Activated naive CD8-positive, alpha-beta T cell treated with anti-CD3 and anti-CD28 coated beads for 36 hours (primary cell): ENCODE results near the gene FOXA1. TPM values are rescaled to one million over a fixed set of nuclear protein-coding genes. Genes with fewer than 3 reads are reported as not detected.

Experiments
- DNase-seq: peaks from one replicate; pipeline ENCODE4 v3.0.0; 2021
- H3K27ac Mint-ChIP-seq: one replicate; pipeline ENCODE4 v1.8.0; 2022; ENCODE audit warnings: mild to moderate bottlenecking, moderate library complexity, mixed read lengths
- H3K27me3 Mint-ChIP-seq: one replicate; pipeline ENCODE4 v1.8.0; 2022; ENCODE audit warnings: mild to moderate bottlenecking, mixed read lengths
- H3K36me3 Mint-ChIP-seq: one replicate; pipeline ENCODE4 v1.8.0; 2021; ENCODE audit warnings: mild to moderate bottlenecking, mixed read lengths
- H3K4me1 Mint-ChIP-seq: one replicate; pipeline ENCODE4 v1.8.0; 2021; ENCODE audit warnings: mixed read lengths
- H3K4me3 Mint-ChIP-seq: one replicate; pipeline ENCODE4 v1.8.0; 2022; ENCODE audit warnings: mild to moderate bottlenecking, moderate library complexity, mixed read lengths
- H3K9me3 Mint-ChIP-seq: one replicate; pipeline ENCODE4 v1.8.0; 2022; ENCODE audit warnings: mixed read lengths
- total RNA-seq, 2 experiments: library from RNA; stranded (reverse); gene quantifications; one replicate each; pipeline ENCODE4 v1.2.3, GENCODE V29; 2021

The FOXA1 gene
- total RNA-seq, 2 experiments from 2014 or later: not detected

DNA sequence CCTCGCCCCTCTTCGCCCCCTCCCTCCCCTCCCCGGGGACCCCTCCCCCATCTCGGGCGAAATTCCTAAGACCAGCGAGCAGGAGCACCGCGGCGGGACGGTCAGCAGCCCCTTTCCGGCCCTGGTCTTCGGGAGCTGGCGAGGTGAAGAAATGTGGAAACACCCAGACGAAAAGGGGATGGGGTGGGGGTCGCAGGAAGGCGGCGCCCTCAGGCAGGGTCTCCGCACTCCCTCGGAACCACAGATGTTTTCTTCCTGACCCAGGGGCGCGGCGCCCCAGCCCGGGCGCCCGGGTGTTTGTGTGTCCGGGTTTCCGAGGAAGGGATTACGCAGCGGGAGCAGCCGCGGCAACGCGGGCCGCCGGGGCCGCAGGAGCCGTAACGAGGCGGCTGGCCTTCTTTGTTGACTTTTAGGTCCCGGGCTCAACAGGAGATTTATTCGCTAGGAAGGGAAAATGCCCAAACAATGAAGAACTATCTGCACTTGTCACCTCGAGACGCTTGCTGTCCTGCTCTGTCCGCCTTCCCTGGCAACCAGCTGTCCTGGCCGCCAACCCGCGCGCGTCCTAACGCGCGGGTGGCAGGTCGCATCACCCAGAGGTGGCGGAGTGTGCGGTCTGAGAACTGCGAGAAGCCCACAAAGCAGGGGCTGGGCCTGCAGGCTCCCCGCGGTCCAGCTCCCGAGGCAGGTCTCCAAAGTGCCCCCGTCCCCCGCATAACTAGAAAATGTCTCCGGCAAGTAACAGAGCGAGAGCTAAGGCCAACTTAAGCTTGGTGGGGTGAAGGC is 7.0 kb downstream of the FOXA1 start:
- no peak overlapping the region for H3K27ac Mint-ChIP-seq
- H3K4me3 Mint-ChIP-seq: no peak overlapping the region
- peaks cover 11% of the 10 kb centered on the region for H3K36me3 Mint-ChIP-seq
- H3K27me3 Mint-ChIP-seq: peaks cover 86% of the 10 kb centered on the region
- peaks cover 18% of the 10 kb centered on the region for H3K9me3 Mint-ChIP-seq
- no peaks in the 10 kb centered on the region for H3K4me1 Mint-ChIP-seq
- no peak for DNase-seq

DNA sequence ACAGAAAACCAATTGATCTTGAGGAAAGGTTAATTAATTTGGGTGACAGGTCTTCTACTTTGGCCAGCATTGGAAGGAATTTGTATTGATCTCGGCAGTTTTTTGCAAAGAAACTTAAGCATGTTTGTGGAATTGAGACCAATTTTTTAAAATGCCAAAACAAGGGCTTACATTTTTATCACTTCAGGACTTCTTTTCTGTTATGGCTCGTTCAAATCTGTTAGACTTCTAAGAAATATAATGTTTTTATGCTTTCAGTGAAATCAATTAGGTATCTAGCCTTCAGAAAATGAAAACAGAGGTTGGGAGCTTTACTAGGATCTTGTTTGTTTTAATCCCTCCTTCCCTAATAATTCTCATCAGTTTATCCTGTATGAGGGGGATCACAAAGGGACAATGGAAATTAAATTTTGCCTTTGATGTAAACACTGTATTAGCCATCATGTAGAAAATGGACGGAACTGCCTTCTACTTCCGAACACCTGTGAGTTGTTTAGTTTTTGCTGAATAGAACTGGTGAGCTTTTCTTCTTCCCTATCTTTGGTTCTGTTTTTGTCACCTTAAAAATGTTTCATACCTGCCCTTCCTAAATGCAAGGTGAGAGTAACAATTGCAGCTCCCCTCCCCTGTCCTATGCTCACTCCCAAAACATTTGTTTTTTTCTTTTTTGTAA is 7.8 kb downstream of the FOXA1 start:
- H3K27me3 Mint-ChIP-seq: peaks cover 84% of the 10 kb centered on the region
- peaks cover 5% of the 10 kb centered on the region for H3K36me3 Mint-ChIP-seq
- no peak overlapping the region for H3K27ac Mint-ChIP-seq
- H3K9me3 Mint-ChIP-seq: peaks cover 15% of the 10 kb centered on the region
- H3K4me1 Mint-ChIP-seq: no peaks in the 10 kb centered on the region
- no peak for DNase-seq
- H3K4me3 Mint-ChIP-seq: no peak overlapping the region

DNA sequence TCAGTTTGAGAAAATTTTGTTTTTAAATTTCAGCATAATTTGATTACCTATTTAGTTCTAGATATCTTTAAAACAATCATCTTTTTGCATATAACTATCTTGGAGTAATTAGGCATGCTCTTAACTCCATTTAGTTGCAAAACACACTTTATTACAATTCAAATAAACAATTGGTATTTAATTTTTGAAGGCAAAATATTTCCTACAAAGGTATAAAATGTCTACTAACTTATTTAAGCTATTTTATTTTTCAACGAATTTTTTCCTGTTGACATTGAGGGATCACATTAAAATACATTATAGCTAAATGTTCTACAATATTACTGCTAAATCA is 8.3 kb downstream of the FOXA1 start:
- no peaks in the 10 kb centered on the region for H3K4me1 Mint-ChIP-seq
- H3K4me3 Mint-ChIP-seq: no peak overlapping the region
- H3K27me3 Mint-ChIP-seq: peaks cover 79% of the 10 kb centered on the region
- H3K9me3 Mint-ChIP-seq: peaks cover 15% of the 10 kb centered on the region
- no peak for DNase-seq
- no peak overlapping the region for H3K27ac Mint-ChIP-seq
- peaks cover 5% of the 10 kb centered on the region for H3K36me3 Mint-ChIP-seq

DNA sequence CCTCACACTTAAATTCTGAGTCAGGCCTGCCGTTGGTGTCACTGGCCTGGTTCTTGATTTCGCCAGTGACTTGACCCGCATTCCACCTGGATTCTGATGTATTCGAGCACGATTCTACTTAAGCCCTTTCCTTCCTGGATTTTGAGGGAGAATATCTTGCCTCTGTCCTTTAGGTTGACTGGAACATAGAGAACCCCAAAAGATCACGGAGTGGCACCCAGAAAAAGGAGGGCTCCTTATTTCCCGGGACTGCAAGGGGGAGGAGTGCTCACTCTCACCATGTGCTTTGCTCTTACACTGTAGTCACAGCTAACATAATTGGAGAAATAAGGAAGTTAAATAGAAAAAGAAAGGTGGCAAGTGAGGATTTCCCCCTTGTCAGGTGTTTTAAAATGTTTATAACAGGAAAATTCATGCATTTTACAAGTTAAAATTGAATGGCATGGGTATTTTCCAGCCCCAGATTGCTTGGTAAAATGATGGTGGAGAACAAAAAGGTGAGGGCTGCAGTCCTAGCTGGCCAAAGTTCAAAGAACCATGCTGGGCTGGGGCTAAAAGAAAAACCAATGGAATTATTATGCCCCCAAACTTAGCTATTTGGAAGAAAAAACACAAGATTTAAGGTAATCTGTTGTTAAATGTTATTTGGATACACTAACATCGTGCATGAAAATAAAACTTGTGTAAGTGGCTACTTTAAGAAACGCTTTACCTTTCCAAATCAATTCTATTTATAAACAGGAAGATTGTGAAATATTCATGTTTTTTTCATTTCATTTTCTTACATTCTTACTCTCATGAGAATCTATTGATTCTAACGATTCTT is 8.9 kb downstream of the FOXA1 start:
- H3K27me3 Mint-ChIP-seq: peaks cover 79% of the 10 kb centered on the region

DNA sequence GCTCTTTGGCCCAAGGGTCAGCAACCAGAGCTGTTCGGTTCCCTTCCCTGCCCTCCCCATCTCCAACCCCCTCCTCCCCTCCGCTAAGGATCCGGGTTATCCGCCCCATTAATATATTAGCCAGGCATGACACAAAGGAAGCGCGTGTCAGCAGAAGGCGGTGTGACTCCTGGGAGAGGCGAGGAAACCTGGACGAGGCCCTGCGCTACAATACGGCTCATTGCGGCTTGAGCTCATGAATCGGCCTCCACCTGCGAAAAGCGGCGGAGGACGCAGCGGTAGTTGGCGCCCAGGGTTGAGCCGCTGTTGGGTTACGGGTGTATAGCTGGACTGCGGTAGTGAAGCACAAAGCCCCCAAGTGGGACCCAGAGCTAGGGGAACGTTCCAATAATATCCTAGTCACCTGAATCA is 9.9 kb downstream of the FOXA1 start:
- Mint-ChIP-seq H3K4me1 (no peaks in the 10 kb centered on the region), H3K36me3 (no peaks in the 10 kb centered on the region), H3K27me3 (peaks cover 73% of the 10 kb centered on the region), H3K9me3 (peaks cover 12% of the 10 kb centered on the region), H3K4me3 (no peak overlapping the region), H3K27ac (no peak overlapping the region)
- no peak for DNase-seq

More for the DNA sequence above, 8.9 kb downstream of the FOXA1 start:
- Mint-ChIP-seq H3K9me3 (peaks cover 15% of the 10 kb centered on the region), H3K27ac (no peak overlapping the region), H3K4me3 (no peak overlapping the region), H3K36me3 (peaks cover 2% of the 10 kb centered on the region), H3K4me1 (no peaks in the 10 kb centered on the region)
- no peak for DNase-seq

DNA sequence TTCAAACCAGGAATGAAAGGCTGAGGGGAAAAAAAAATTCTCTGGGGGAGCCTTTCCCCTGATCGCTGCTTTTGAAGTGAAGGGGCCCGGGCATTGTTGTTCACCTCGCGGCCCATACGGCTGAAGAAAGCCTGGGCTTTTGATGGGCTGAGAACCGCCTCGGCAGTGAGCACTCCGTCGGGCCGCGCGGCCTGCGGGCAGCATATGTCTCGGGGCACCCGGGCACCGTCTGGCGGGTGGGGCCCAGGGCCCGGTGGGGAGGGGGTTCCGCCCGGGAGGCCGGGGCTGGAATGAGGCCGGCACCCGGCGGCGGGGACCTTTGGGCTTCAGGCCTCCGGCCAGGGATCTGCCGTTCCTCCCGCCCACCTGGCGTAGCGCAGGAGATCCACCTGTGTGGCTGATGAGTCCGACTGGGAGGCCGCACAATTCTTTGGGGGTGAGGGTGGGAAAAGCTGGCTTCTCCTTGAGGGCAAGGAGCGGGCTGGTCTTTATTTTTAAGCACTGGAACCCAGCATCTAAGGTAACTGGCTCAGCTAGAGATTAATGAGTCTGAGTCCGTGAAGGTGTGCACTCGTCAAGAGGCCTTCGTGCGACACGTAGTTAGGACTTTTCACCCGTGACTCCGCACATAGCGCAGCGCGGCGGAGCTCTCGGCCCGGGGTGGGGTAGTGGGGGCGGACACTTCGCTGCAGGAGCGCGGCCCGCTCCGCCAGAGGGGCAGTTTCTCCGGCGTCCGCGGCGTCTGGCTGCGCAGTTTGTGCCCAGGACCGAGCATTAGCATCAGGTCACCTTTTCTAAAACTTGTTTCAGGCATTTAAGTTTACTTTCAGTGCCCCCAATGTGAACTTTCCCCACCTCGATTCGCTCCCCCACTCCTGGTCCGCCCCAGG is 10.6 kb downstream of the FOXA1 start:
- H3K27me3 Mint-ChIP-seq: peaks cover 68% of the 10 kb centered on the region

DNA sequence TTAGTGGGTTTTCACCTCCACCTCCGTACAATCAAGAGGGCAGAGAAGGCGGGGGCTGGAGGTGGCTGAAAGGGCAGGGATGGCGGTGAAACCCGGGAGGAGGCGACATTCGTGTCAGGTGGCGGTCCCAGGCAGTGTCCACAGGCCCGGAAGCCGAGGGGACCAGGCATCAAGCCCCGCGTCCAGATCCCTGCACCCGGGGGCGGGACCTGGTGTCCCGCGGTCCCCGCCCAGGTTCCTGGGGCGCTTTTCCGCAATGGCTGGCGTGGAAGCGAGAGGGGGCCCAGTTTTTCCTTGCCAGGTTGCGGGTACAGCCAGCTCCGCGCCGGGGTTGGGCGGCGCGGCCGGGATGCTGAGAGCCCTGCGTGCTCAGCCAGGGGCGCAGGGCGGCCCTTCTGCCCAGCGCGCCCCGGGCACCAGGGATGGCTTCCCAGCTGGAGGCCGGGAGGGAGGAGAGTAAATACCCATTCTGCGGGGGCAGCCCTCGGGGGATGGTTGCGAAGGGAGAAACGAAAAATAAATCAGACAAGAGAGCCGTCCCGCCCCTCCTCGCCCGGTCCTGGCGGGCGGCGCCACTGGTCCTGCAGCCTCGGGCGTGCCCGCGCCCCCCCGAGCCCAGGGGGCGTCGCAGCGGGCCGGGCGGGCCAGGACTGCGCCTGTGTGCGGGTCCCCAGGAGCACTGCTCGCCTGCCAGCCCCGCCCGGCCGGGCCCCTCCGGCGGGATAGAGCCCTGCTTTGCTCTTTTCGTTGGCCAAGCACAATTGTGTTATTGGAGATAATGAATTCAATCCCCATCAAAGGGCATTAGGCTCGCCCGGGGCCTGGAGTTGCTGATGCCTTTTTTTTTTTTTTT is 11.5 kb downstream of the FOXA1 start:
- H3K27me3 Mint-ChIP-seq: peaks cover 59% of the 10 kb centered on the region
- no peak overlapping the region for H3K27ac Mint-ChIP-seq
- H3K4me3 Mint-ChIP-seq: no peak overlapping the region
- H3K4me1 Mint-ChIP-seq: no peaks in the 10 kb centered on the region
- no peaks in the 10 kb centered on the region for H3K36me3 Mint-ChIP-seq
- peaks cover 6% of the 10 kb centered on the region for H3K9me3 Mint-ChIP-seq
- DNase-seq: no peak

More for the DNA sequence above, 10.6 kb downstream of the FOXA1 start:
- H3K9me3 Mint-ChIP-seq: peaks cover 11% of the 10 kb centered on the region
- no peaks in the 10 kb centered on the region for H3K36me3 Mint-ChIP-seq
- no peaks in the 10 kb centered on the region for H3K4me1 Mint-ChIP-seq
- DNase-seq: no peak
- no peak overlapping the region for H3K4me3 Mint-ChIP-seq
- H3K27ac Mint-ChIP-seq: no peak overlapping the region

DNA sequence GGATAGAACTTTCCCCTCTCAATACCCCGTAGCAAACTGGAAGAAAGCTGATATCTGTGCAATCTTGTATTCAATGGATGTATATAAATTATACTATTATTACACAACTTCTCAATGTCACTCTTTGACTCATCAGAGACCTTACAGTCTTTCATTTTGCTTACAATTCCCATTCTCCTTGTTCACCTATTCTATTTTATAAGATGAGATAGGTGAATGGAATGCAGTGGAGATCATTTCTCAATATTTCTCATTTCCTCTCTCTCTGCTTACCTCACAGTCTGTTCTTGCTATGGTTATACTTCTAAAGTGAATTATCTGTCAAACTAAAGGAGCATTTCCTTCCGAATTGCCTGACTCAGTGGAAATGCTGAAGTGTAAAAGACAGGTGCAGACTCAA is 14.9 kb downstream of the FOXA1 start:
- Mint-ChIP-seq H3K4me1 (no peaks in the 10 kb centered on the region), H3K9me3 (no peaks in the 10 kb centered on the region), H3K36me3 (no peaks in the 10 kb centered on the region)

DNA sequence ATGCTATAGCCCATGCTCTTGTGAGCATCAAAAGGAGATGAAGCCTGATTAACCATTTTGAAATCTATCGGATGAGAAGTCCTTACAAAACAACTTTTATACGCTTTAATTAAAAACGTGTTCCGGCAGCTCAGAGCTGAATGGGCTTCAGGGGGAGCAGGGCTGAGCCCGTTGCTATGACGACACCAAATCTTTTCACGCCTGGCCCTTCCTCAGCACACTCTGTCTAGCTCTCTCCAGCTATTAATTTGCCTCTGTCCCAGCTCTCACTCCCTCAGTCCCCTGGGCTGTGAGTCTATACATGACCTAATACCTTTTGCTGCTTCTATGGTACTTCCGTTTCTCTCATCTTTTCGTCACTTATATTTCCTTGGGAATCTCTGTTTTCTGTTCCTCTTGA is 15.8 kb downstream of the FOXA1 start:
- Mint-ChIP-seq H3K27ac (no peak overlapping the region), H3K4me3 (no peak overlapping the region), H3K4me1 (no peaks in the 10 kb centered on the region), H3K27me3 (peaks cover 23% of the 10 kb centered on the region), H3K36me3 (no peaks in the 10 kb centered on the region), H3K9me3 (peaks cover 1% of the 10 kb centered on the region)
- no peak for DNase-seq

More for the DNA sequence above, 14.9 kb downstream of the FOXA1 start:
- no peak overlapping the region for H3K27ac Mint-ChIP-seq
- H3K4me3 Mint-ChIP-seq: no peak overlapping the region
- H3K27me3 Mint-ChIP-seq: peaks cover 30% of the 10 kb centered on the region
- DNase-seq: no peak

DNA sequence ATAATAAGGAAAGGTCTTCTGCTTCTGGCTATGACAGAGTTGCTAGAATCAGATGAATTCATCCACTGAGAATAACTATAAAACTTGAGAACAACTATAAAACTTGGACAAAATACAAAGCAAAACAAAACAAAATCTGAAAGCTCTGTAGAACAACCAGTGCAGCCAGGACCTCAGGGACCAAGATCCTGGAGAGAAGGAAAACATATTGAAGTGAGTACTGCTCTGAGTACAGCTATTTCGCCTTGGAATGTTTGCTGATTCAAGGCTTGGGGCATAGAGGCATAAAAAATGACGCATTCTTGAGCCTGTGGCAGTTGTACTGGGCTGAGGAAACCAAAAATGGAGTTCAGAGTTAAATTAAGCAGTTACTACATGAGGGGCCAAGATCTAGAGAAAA is 21.7 kb downstream of the FOXA1 start:
- no peak for DNase-seq
- no peak overlapping the region for H3K4me3 Mint-ChIP-seq
- H3K27ac Mint-ChIP-seq: no peak overlapping the region
- H3K27me3 Mint-ChIP-seq: peaks cover 5% of the 10 kb centered on the region
- no peaks in the 10 kb centered on the region for H3K36me3 Mint-ChIP-seq
- H3K4me1 Mint-ChIP-seq: no peaks in the 10 kb centered on the region
- H3K9me3 Mint-ChIP-seq: peaks cover 3% of the 10 kb centered on the region

DNA sequence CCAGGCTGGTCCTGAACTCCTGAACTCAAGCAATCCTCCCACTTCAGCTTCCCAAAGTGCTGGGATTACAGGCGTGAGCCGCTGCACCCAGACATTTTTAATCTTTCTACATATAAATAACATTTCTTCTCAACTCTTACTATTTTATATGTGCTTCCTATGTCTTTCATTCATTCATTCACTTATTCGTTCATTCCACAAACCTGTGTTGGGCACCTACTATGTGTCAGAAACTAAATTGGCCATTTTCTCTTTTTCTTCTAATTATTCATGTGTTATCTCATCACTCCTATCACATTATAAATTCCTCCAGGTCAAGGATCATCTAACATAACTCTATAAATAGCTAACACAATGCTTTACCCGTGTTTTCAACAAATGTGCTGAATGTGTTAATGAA is 23.7 kb downstream of the FOXA1 start:
- peaks cover 3% of the 10 kb centered on the region for H3K27me3 Mint-ChIP-seq
- H3K27ac Mint-ChIP-seq: no peak overlapping the region
- DNase-seq: no peak
- H3K4me1 Mint-ChIP-seq: no peaks in the 10 kb centered on the region
- no peaks in the 10 kb centered on the region for H3K36me3 Mint-ChIP-seq
- H3K9me3 Mint-ChIP-seq: peaks cover 3% of the 10 kb centered on the region
- H3K4me3 Mint-ChIP-seq: no peak overlapping the region

DNA sequence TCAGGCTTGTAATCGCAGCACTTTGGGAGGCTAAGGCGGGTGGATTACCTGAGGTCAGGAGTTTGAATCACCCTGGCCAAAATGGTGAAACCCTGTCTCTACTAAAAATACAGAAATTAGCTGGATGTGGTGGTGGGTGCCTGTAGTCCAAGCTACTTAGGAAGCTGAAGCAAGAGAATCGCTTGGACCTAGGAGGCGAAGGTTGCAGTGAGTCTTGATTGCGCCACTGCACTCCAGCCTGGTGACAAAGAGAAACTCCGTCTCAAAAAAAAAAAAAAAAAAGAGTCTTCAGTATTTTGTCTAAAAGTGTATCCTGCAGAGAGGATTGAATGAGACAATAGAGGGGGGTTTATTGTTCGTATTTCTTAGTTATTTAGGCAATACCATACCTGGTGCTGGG is 25.3 kb downstream of the FOXA1 start:
- no peaks in the 10 kb centered on the region for H3K36me3 Mint-ChIP-seq
- H3K4me3 Mint-ChIP-seq: no peak overlapping the region
- DNase-seq: no peak
- peaks cover 3% of the 10 kb centered on the region for H3K27me3 Mint-ChIP-seq
- H3K27ac Mint-ChIP-seq: no peak overlapping the region
- H3K9me3 Mint-ChIP-seq: peaks cover 3% of the 10 kb centered on the region
- no peaks in the 10 kb centered on the region for H3K4me1 Mint-ChIP-seq

DNA sequence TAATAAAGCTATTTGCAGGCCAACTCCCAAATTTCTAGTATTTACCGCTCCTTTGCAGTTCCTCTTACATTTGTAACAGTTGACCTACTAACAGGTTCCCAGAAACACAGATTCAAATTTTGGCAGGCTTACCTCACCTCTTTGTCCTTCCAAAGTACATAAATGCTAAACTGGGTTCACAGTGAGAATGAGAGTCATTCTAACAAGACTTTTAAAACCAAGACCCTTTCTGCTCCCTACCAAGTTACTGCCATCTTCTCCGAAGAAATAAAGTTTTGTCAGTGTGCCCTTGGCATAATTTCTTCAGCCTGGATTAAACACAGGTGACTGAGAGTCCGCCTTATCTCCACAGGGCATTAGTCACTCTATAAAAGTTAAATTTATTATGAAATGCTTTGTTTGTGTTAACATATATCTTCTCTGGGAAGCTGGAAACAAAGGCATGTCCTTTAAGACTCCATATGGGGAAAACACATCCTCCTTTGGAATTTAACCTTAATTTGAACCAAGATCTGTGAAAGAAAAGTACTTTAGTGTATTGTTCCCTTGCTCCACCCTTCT is 28.2 kb downstream of the FOXA1 start:
- H3K36me3 Mint-ChIP-seq: no peaks in the 10 kb centered on the region
- H3K27me3 Mint-ChIP-seq: peaks cover 3% of the 10 kb centered on the region
- no peaks in the 10 kb centered on the region for H3K4me1 Mint-ChIP-seq
- no peak overlapping the region for H3K27ac Mint-ChIP-seq
- no peak overlapping the region for H3K4me3 Mint-ChIP-seq
- no peaks in the 10 kb centered on the region for H3K9me3 Mint-ChIP-seq
- no peak for DNase-seq
